Measurements from ENCODE around the gene CAPN3.

- no peak for TF ChIP-seq EZH2 (IDR thresholded peaks at IDR 0.05; ENCODE audit: insufficient read depth, poor library complexity, severe bottlenecking)
- no peak for TF ChIP-seq EZH2phosphoT487 (IDR thresholded peaks at IDR 0.05; ENCODE audit: insufficient read depth, low read depth)
Observed at GRCh38 chr15:42404461-42405235, 45.3 kb downstream of the CAPN3 start.

All from GM23248 (cell line).